Ascending aorta (tissue), 2 donors: ENCODE measurements around the gene KIF3A. TPM values are rescaled to one million over a fixed set of nuclear protein-coding genes. Genes with fewer than 3 reads are reported as not detected.

Source experiments
- DNase-seq, 2 donors: peaks; one replicate each; pipeline ENCODE4 v3.0.0-alpha.2; 2019; ENCODE audit warnings: low spot score in 2 of 2
- H3K27ac ChIP-seq, 2 donors: fragments of 200-600 bp; sonication (generic); one replicate each; pipeline ENCODE4 v1.5.1; 2016 to 2017; ENCODE audit warnings: mild to moderate bottlenecking in 1 of 2
- H3K27me3 ChIP-seq: fragments of 200-600 bp; sonication (generic); one replicate; pipeline ENCODE4 v1.5.1; 2017
- H3K36me3 ChIP-seq, 2 donors: fragments of 200-600 bp; sonication (generic); one replicate each; pipeline ENCODE4 v1.5.1; 2016
- H3K4me1 ChIP-seq, 2 donors: fragments of 200-600 bp; sonication (generic); one replicate each; pipeline ENCODE4 v1.5.1; 2016 to 2017; ENCODE audit warnings: mild to moderate bottlenecking in 1 of 2
- H3K4me3 ChIP-seq, 2 donors: fragments of 200-600 bp; sonication (generic); one replicate each; pipeline ENCODE4 v1.5.1; 2016 to 2017; ENCODE audit warnings: mild to moderate bottlenecking in 1 of 2
- H3K9me3 ChIP-seq, 2 donors: fragments of 200-600 bp; sonication (generic); one replicate each; pipeline ENCODE4 v1.5.1; 2016
- CTCF ChIP-seq, 3 experiments: fragments of 200-600 bp in 2 of 3; fragments of 450-650 bp in 1 of 3; sonication (generic) in 2 of 3; IDR thresholded peaks; one replicate each; pipeline ENCODE4 v1.5.1; 2016 to 2019; ENCODE audit warnings: antibody characterized with exemption in 3 of 3, mild to moderate bottlenecking in 1 of 3, moderate library complexity in 1 of 3
- intact Hi-C: fragments of 100-400 bp; cut with DNase I; formaldehyde crosslinking; loops from one replicate; pipeline ENCODE4 v1.15.1; 2023
- total RNA-seq: library from RNA; depleted of rRNA; stranded (reverse); fragments of >200 nt; gene quantifications from one replicate; pipeline ENCODE4 v1.1.0, GENCODE V29; 2016

KIF3A gene
- total RNA-seq, 1 donor from 2014 or later = 4.4 TPM

GRCh38 chr5:132742158-132742557 is 4.8 kb upstream of the KIF3A start:
- Histone ChIP-seq H3K9me3 (no peaks in the 10 kb centered on the region), H3K4me1 (peaks cover 0 to 3% of the 10 kb centered on the region in 2 donors), H3K27ac (no peak overlapping the region), H3K4me3 (no peak overlapping the region), H3K36me3 (no peaks in the 10 kb centered on the region), H3K27me3 (no peaks in the 10 kb centered on the region)
- TF ChIP-seq CTCF (IDR thresholded peaks at IDR 0.05) = no peak
- intact Hi-C loops = no loop called here
- DNase-seq = no peak

- DNase-seq = no peak
- H3K4me1 ChIP-seq = peaks cover 0 to 4% of the 10 kb centered on the region in 2 donors
- no peaks in the 10 kb centered on the region for H3K27me3 ChIP-seq
- no peak overlapping the region for H3K27ac ChIP-seq
- TF ChIP-seq CTCF (IDR thresholded peaks at IDR 0.05) = no peak
- no peaks in the 10 kb centered on the region for H3K36me3 ChIP-seq
- H3K4me3 ChIP-seq = no peak overlapping the region
- H3K9me3 ChIP-seq = no peaks in the 10 kb centered on the region
- intact Hi-C loops = loop anchor here (5.0 kb wide), 1 partner anchor 38 kb away; the partner anchor contains the start of gene SEPTIN8
Measured at GRCh38 chr5:132739232-132739631, 1.9 kb upstream of the KIF3A start.

- Histone ChIP-seq H3K36me3 (no peaks in the 10 kb centered on the region), H3K9me3 (no peaks in the 10 kb centered on the region), H3K27ac (no peak overlapping the region), H3K4me1 (peaks cover 0 to 4% of the 10 kb centered on the region in 2 donors), H3K4me3 (peak overlapping the region; percentile 70 to 90), H3K27me3 (no peaks in the 10 kb centered on the region)
- intact Hi-C loops = loop anchor here (5.0 kb wide), 1 partner anchor 39 kb away; the partner anchor contains the start of gene SEPTIN8
- no peak for DNase-seq
- TF ChIP-seq CTCF (IDR thresholded peaks at IDR 0.05) = no peak
Measured at GRCh38 chr5:132737982-132738681, 786 bp upstream of the KIF3A start.

GRCh38 chr5:132734687-132735086 is 2.7 kb downstream of the KIF3A start:
- DNase-seq = no peak
- Histone ChIP-seq H3K27me3 (no peaks in the 10 kb centered on the region), H3K27ac (no peak overlapping the region), H3K4me3 (no peak overlapping the region), H3K4me1 (peaks cover 0 to 4% of the 10 kb centered on the region in 2 donors), H3K36me3 (no peaks in the 10 kb centered on the region), H3K9me3 (no peaks in the 10 kb centered on the region)
- intact Hi-C loops = loop anchor here (5.0 kb wide), 1 partner anchor 43 kb away; the partner anchor contains the start of gene SEPTIN8
- no peak for TF ChIP-seq CTCF (IDR thresholded peaks at IDR 0.05)

GRCh38 chr5:132733499-132734148 is 3.7 kb downstream of the KIF3A start:
- intact Hi-C loops = no loop called here
- no peaks in the 10 kb centered on the region for H3K9me3 ChIP-seq
- TF ChIP-seq CTCF (IDR thresholded peaks at IDR 0.05) = no peak
- H3K4me3 ChIP-seq = no peak overlapping the region
- no peaks in the 10 kb centered on the region for H3K36me3 ChIP-seq
- no peak overlapping the region for H3K27ac ChIP-seq
- H3K4me1 ChIP-seq = peaks cover 0 to 4% of the 10 kb centered on the region in 2 donors
- no peak for DNase-seq
- no peaks in the 10 kb centered on the region for H3K27me3 ChIP-seq
